Body of pancreas (tissue), 4 donors: ENCODE results near the gene PLCB3. TPM values are rescaled to one million over a fixed set of nuclear protein-coding genes. Genes with fewer than 3 reads are reported as not detected.
"Not testable (repeated sequence)": the region's sequence is repeated elsewhere in the genome, so short reads cannot be mapped to it uniquely, and the experiment has no call there.

Experiments used
- ATAC-seq: fragments of 150-250 bp; one replicate; pipeline ENCODE4 v1.9.1; 2016
- DNase-seq, 4 donors: peaks; one replicate each; pipeline ENCODE4 v3.0.0-alpha.2; 2019
- H3K27ac ChIP-seq, 4 donors: fragments of 200-600 bp; sonication (generic); 1 replicate in 3 of 4; 2 replicates in 1 of 4; pipeline versions ENCODE4 v1.5.1 to v1.6.1; 2016 to 2019; ENCODE audit warnings: mild to moderate bottlenecking in 1 of 4, mixed read lengths in 1 of 4, moderate library complexity in 1 of 4
- H3K27me3 ChIP-seq, 2 donors: fragments of 200-600 bp; sonication (generic); one replicate each; pipeline ENCODE4 v1.6.0; 2016; ENCODE audit warnings: mild to moderate bottlenecking in 1 of 2
- H3K36me3 ChIP-seq, 2 donors: fragments of 200-600 bp; sonication (generic); replicated peaks in 1 of 2; 2 replicates each; pipeline ENCODE4 v1.5.1; 2016; ENCODE audit warnings: low read depth in 2 of 2; ENCODE audit not compliant: insufficient read depth in 1 of 2
- H3K4me1 ChIP-seq: fragments of 200-600 bp; sonication (generic); one replicate; pipeline ENCODE4 v1.6.0; 2016
- H3K4me3 ChIP-seq, 2 donors: fragments of 200-600 bp; sonication (generic); 1 replicate in 1 of 2; 2 replicates in 1 of 2; pipeline ENCODE4 v1.5.1; 2016 to 2019
- H3K9me3 ChIP-seq, 3 donors: fragments of 200-600 bp; sonication (generic); 1 replicate in 2 of 3; 2 replicates in 1 of 3; pipeline ENCODE4 v1.5.1; 2016
- POLR2A ChIP-seq, 3 donors: fragments of 450-650 bp; IDR thresholded peaks; one replicate each; pipeline ENCODE4 v1.6.1; 2016; ENCODE audit warnings: antibody characterized with exemption in 3 of 3, mild to moderate bottlenecking in 2 of 3
- WGBS, 2 donors: methylation state at CpG; one replicate each; pipeline ENCODE4 v1.1.5; 2017; 5-methylcytosine and 5-hydroxymethylcytosine counted together
- intact Hi-C: fragments of 100-400 bp; cut with DNase I; formaldehyde crosslinking; loops from one replicate; pipeline ENCODE4 v1.15.1; 2023
- total RNA-seq, 2 donors: library from RNA; depleted of rRNA; stranded (reverse); fragments of >200 nt; gene quantifications; one replicate each; pipeline ENCODE4 v1.1.0, GENCODE V29; 2016
- TF ChIP-seq, protein P1 (sequence below), 7 experiments: fragments of 450-650 bp in 4 of 7; fragments of 200-600 bp in 3 of 7; sonication (generic) in 3 of 7; IDR thresholded peaks; one replicate each; pipeline ENCODE4 v1.5.1; 2016 to 2019; ENCODE audit warnings: antibody characterized with exemption in 7 of 7

PLCB3 gene
- total RNA-seq, 2 donors from 2014 or later = 13.8 to 14.5 TPM

DNA sequence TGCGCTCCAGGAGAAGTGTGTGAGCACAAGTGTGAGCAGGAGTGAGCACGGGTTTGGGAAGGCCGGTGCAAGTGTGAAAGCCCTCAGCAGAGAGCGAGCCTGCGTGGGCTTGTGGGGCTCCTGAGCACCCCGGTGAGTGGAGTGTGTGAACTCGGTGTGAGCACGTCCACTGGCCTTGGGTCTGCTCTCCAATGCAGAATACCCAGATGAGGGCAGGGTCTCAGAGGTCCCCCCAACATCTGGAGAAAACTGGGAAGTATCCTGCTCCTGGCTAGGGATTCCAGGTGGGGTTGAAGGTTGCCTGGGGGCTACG lies 55.2 kb downstream of the PLCB3 start:
- no peaks in the 10 kb centered on the region for H3K36me3 ChIP-seq
- intact Hi-C loops = no loop called here
- ATAC-seq = no peak
- TF ChIP-seq, protein P1, sequence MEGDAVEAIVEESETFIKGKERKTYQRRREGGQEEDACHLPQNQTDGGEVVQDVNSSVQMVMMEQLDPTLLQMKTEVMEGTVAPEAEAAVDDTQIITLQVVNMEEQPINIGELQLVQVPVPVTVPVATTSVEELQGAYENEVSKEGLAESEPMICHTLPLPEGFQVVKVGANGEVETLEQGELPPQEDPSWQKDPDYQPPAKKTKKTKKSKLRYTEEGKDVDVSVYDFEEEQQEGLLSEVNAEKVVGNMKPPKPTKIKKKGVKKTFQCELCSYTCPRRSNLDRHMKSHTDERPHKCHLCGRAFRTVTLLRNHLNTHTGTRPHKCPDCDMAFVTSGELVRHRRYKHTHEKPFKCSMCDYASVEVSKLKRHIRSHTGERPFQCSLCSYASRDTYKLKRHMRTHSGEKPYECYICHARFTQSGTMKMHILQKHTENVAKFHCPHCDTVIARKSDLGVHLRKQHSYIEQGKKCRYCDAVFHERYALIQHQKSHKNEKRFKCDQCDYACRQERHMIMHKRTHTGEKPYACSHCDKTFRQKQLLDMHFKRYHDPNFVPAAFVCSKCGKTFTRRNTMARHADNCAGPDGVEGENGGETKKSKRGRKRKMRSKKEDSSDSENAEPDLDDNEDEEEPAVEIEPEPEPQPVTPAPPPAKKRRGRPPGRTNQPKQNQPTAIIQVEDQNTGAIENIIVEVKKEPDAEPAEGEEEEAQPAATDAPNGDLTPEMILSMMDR (IDR thresholded peaks at IDR 0.05) = no peak
- peak in 1 of 3 donors; percentile 1 for TF ChIP-seq POLR2A (IDR thresholded peaks at IDR 0.05)
- peaks cover 28% of the 10 kb centered on the region for H3K4me1 ChIP-seq
- no peaks in the 10 kb centered on the region for H3K27me3 ChIP-seq
- peak overlapping the region; percentile 40 to 58 for H3K4me3 ChIP-seq
- 8 to 31% methylated on average over 5 to 9 of the region's 9 CpGs for WGBS, 2 donors
- no peaks in the 10 kb centered on the region for H3K9me3 ChIP-seq
- peak overlapping the region; percentile 86 to 97 (median 94) for H3K27ac ChIP-seq
- no peak for DNase-seq

DNA sequence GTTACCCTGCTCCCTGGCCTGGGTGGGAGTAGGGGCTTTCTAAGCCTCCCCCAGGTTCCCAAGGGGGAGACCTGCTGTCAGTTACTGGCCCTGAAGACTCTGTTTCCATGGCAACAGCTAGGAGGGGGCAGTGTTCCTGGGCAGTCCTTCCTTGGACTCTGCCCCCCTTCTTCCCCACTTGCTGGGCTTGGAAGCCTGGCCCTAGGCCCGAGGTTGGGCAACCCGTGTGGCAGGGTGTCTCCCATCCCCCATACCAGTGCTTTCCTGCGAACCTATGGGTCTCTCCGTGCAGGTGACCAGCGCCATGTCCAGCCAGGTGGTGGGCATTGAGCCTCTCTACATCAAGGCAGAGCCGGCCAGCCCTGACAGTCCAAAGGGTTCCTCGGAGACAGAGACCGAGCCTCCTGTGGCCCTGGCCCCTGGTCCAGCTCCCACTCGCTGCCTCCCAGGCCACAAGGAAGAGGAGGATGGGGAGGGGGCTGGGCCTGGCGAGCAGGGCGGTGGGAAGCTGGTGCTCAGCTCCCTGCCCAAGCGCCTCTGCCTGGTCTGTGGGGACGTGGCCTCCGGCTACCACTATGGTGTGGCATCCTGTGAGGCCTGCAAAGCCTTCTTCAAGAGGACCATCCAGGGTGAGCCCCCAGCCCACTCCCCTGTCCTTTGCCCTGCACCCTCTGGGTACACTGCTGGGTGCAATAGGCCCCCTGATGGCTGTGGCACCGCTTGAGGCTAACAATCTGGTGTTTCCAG lies 55.7 kb downstream of the PLCB3 start:
- H3K4me1 ChIP-seq = peaks cover 28% of the 10 kb centered on the region
- peak overlapping the region; percentile 40 to 58 for H3K4me3 ChIP-seq
- no peaks in the 10 kb centered on the region for H3K36me3 ChIP-seq
- no peaks in the 10 kb centered on the region for H3K9me3 ChIP-seq
- no peak for ATAC-seq
- WGBS, 2 donors = 22 to 57% methylated on average over 4 to 14 of the region's 15 CpGs
- no peaks in the 10 kb centered on the region for H3K27me3 ChIP-seq
- H3K27ac ChIP-seq = peak overlapping the region; percentile 86 to 97 (median 94)
- TF ChIP-seq, protein P1 (IDR thresholded peaks at IDR 0.05) = no peak
- TF ChIP-seq POLR2A (IDR thresholded peaks at IDR 0.05) = no peak
- intact Hi-C loops = no loop called here
- peak; percentile 58 to 78 (median 73) for DNase-seq

DNA sequence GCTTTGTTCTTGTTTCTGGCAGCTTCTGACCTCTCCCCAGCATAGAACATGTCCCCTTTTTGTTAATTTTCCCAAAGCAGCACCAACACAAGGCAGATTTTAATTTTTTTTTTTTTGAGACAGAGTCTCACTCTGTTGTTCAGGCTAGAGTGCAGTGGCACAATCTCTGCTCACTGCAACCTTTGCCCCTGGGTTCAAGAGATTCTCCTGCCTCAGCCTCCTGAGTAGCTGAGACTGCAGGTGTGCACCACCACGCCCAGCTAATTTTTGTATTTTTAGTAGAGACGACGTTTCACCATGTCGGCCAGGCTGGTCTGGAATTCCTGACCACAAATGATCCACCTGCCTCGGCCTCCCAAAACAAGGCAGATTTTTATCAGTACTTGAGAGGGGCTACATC lies 56.5 kb downstream of the PLCB3 start:
- intact Hi-C loops, ATAC-seq, H3K9me3 ChIP-seq, H3K36me3 ChIP-seq, H3K27me3 ChIP-seq, H3K27ac ChIP-seq, DNase-seq, H3K4me3 ChIP-seq: not testable (repeated sequence)
- WGBS, 2 donors = 86 to 95% methylated on average over 5 of the region's 5 CpGs
- H3K4me1 ChIP-seq = peaks cover 28% of the 10 kb centered on the region

DNA sequence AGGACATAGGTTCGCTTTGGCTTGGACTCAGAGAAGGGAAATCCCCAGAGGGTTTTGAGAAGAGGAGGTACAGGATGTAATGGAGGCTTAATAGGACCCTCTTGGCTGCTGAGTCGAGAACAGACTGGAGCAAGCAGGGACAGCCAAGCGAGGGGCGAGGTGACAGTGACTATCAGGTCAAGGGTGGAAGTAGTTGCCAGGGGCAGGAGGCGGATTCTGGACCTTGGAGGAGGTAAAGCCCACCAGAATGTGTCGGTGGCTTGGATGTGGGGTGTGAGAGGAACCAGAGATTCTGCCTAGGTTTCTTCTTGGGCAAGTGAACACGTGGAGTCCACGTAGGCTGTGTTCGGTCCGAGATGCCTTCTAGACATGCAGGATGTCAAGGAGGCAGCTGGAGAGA lies 61.6 kb downstream of the PLCB3 start:
- intact Hi-C loops = no loop called here
- Histone ChIP-seq H3K4me1 (peaks cover 12% of the 10 kb centered on the region), H3K27ac (peak overlapping the region in 1 of 4 donors; percentile 10), H3K9me3 (no peaks in the 10 kb centered on the region), H3K4me3 (no peak overlapping the region), H3K27me3 (no peaks in the 10 kb centered on the region), H3K36me3 (peaks cover 0 to 3% of the 10 kb centered on the region in 2 donors)
- WGBS, 2 donors = 91 to 92% methylated on average over 10 of the region's 10 CpGs
- ATAC-seq (no peak), DNase-seq (no peak)
- TF ChIP-seq, protein P1 (IDR thresholded peaks at IDR 0.05) = no peak
- TF ChIP-seq POLR2A (IDR thresholded peaks at IDR 0.05) = no peak

DNA sequence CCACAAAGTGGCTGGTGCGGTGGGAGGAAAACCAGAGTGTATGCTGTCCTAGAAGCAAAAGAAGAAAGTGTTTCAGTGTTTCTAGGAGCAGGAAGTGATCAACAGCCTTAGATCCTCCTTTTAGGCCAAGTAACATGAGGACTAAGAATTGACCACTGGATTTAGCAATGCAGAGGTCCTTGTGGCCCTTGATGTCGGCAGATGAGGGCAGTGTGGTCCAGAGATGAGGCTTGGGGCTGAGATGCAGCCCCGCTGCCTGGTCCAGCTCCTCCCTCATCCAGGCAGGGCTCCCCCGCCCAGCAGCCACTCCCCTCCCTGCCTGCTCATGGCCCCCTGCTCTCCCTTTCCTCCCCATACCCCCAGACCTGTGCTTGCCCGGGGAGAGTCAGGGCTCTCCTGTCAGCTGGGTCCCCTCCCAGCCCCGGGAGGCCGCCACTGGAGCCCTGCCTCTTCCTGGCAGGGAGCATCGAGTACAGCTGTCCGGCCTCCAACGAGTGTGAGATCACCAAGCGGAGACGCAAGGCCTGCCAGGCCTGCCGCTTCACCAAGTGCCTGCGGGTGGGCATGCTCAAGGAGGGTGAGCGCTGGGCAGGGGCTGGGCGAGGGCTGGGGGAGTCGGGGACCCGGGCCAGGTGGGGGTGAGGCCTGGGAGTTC lies 62.3 kb downstream of the PLCB3 start:
- TF ChIP-seq, protein P1 (IDR thresholded peaks at IDR 0.05) = no peak
- TF ChIP-seq POLR2A (IDR thresholded peaks at IDR 0.05) = no peak
- ATAC-seq (no peak), DNase-seq (no peak)
- Histone ChIP-seq H3K27me3 (no peaks in the 10 kb centered on the region), H3K4me3 (no peak overlapping the region), H3K36me3 (peaks cover 0 to 3% of the 10 kb centered on the region in 2 donors), H3K4me1 (peaks cover 12% of the 10 kb centered on the region), H3K9me3 (no peaks in the 10 kb centered on the region), H3K27ac (peak overlapping the region in 2 of 4 donors; percentile 8 to 43)
- WGBS, 2 donors = 88 to 91% methylated on average over 10 to 13 of the region's 18 CpGs
- intact Hi-C loops = no loop called here
